Measurements from ENCODE around the gene ETS1. TPM values are rescaled to one million over a fixed set of nuclear protein-coding genes. Genes with fewer than 3 reads are reported as not detected.

The ETS1 gene
- total RNA-seq, 1 donor, result 67.3 TPM

DNA sequence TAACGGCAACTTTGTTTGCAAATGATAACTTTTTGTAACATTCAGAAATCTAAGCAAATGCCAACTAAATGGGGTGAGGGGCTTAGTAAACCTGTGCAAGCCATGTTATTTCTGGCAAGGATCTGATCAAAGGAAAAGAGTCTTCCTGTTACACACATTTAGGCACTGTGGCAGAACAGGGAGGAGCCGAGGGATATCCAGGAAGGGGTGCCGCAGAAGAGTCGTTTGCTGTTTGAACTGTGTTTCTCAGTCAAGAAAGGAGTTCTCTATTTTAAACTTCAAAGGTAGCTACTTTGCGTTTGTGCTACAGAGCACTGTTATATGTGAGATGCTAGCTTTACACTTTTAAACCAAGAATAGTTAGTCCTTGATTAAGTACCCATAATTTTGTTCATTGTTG lies 175.5 kb downstream of the ETS1 start:
- no peaks in the 10 kb centered on the region for H4K20me1 ChIP-seq (ENCODE audit: insufficient read depth, low read length)
- no peak overlapping the region for H3K27ac ChIP-seq (ENCODE audit: low read depth, low read length)
- H3K4me3 ChIP-seq (ENCODE audit: insufficient read depth, low read length), result no peak overlapping the region
- no peaks in the 10 kb centered on the region for H3K27me3 ChIP-seq (ENCODE audit: insufficient read depth, low read length)
- H3K4me2 ChIP-seq (ENCODE audit: insufficient read depth, low read length), result no peak overlapping the region
- no peaks in the 10 kb centered on the region for H3K9me3 ChIP-seq (ENCODE audit: low read depth, low read length)
- no peaks in the 10 kb centered on the region for H3K36me3 ChIP-seq (ENCODE audit: insufficient read depth, low read length)
- peaks cover 31% of the 10 kb centered on the region for H3K4me1 ChIP-seq (ENCODE audit: insufficient read depth, low read length)
- H3K79me2 ChIP-seq (ENCODE audit: insufficient read depth, low read length), result no peaks in the 10 kb centered on the region
- no peak overlapping the region for H2AFZ ChIP-seq (ENCODE audit: low read length)
- TF ChIP-seq, protein P1, sequence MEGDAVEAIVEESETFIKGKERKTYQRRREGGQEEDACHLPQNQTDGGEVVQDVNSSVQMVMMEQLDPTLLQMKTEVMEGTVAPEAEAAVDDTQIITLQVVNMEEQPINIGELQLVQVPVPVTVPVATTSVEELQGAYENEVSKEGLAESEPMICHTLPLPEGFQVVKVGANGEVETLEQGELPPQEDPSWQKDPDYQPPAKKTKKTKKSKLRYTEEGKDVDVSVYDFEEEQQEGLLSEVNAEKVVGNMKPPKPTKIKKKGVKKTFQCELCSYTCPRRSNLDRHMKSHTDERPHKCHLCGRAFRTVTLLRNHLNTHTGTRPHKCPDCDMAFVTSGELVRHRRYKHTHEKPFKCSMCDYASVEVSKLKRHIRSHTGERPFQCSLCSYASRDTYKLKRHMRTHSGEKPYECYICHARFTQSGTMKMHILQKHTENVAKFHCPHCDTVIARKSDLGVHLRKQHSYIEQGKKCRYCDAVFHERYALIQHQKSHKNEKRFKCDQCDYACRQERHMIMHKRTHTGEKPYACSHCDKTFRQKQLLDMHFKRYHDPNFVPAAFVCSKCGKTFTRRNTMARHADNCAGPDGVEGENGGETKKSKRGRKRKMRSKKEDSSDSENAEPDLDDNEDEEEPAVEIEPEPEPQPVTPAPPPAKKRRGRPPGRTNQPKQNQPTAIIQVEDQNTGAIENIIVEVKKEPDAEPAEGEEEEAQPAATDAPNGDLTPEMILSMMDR (IDR thresholded peaks at IDR 0.05; ENCODE audit: extremely low read depth, low read depth, low read length), result no peak
- DNase-seq (ENCODE audit: insufficient read length, low spot score, missing footprints), result no peak

DNA sequence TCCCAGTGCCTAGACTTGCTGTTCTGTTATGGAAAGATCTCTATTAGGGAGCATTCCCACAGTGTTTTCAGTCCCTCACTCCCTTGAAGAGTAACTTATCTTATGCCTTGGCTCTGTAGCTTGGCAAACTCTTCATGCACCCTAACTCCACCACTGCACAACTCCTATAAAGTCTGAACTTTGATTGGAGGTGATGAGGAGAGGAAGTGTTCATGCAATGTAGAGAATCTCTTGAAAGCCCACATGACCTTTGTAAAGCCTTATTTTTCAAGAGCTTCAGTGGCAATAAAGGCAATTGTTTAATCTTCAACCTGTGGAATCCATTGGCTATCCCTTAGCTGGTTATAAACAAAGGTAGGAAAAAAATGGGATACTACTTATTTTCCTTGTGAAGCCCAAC lies 176.2 kb downstream of the ETS1 start:
- H3K27me3 ChIP-seq (ENCODE audit: insufficient read depth, low read length), result no peaks in the 10 kb centered on the region
- no peaks in the 10 kb centered on the region for H3K9me3 ChIP-seq (ENCODE audit: low read depth, low read length)
- no peak for DNase-seq (ENCODE audit: insufficient read length, low spot score, missing footprints)
- H3K36me3 ChIP-seq (ENCODE audit: insufficient read depth, low read length), result no peaks in the 10 kb centered on the region
- no peak overlapping the region for H2AFZ ChIP-seq (ENCODE audit: low read length)
- H3K4me1 ChIP-seq (ENCODE audit: insufficient read depth, low read length), result peaks cover 36% of the 10 kb centered on the region
- H3K79me2 ChIP-seq (ENCODE audit: insufficient read depth, low read length), result no peaks in the 10 kb centered on the region
- no peaks in the 10 kb centered on the region for H4K20me1 ChIP-seq (ENCODE audit: insufficient read depth, low read length)
- H3K27ac ChIP-seq (ENCODE audit: low read depth, low read length), result no peak overlapping the region
- H3K4me3 ChIP-seq (ENCODE audit: insufficient read depth, low read length), result no peak overlapping the region
- TF ChIP-seq, protein P1 (IDR thresholded peaks at IDR 0.05; ENCODE audit: extremely low read depth, low read depth, low read length), result no peak
- H3K4me2 ChIP-seq (ENCODE audit: insufficient read depth, low read length), result no peak overlapping the region

DNA sequence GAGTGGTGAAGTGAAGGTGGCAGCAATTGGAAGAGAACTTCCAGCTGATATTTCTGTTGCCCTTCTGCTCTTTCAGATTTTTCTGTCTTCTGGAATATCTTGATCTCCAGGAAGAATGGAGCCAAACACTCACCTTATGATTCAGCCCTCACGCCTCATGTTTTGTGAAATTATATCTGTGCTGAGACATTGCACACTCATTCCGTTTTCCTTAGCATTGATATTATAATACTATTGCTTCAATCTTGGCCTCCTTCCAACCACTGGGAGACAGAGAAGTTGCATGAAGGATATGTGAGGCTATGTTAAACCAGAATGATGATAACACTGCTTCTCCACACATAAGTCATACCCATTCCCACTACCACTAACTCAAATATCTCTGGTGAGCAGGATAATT lies 177.9 kb downstream of the ETS1 start:
- H3K4me3 ChIP-seq (ENCODE audit: insufficient read depth, low read length), result no peak overlapping the region
- TF ChIP-seq, protein P1 (IDR thresholded peaks at IDR 0.05; ENCODE audit: extremely low read depth, low read depth, low read length), result no peak
- no peaks in the 10 kb centered on the region for H3K9me3 ChIP-seq (ENCODE audit: low read depth, low read length)
- H3K36me3 ChIP-seq (ENCODE audit: insufficient read depth, low read length), result no peaks in the 10 kb centered on the region
- H3K4me2 ChIP-seq (ENCODE audit: insufficient read depth, low read length), result no peak overlapping the region
- H3K27me3 ChIP-seq (ENCODE audit: insufficient read depth, low read length), result no peaks in the 10 kb centered on the region
- H3K27ac ChIP-seq (ENCODE audit: low read depth, low read length), result peak overlapping the region; percentile 29
- no peak overlapping the region for H2AFZ ChIP-seq (ENCODE audit: low read length)
- peaks cover 46% of the 10 kb centered on the region for H3K4me1 ChIP-seq (ENCODE audit: insufficient read depth, low read length)
- no peaks in the 10 kb centered on the region for H3K79me2 ChIP-seq (ENCODE audit: insufficient read depth, low read length)
- no peak for DNase-seq (ENCODE audit: insufficient read length, low spot score, missing footprints)
- H4K20me1 ChIP-seq (ENCODE audit: insufficient read depth, low read length), result no peaks in the 10 kb centered on the region

Small RNAs within 50 kb of the gene (small RNA-seq; reads per million reads assigned to genes)
- gene MIR6090, result not detected

Other genes with a start within 250 kb of the ETS1 start
- gene FLI1, start 106.5 kb upstream of the ETS1 start, total RNA-seq, result 23.5 and 23.9 TPM in 2 replicates